ENCODE measurements around the gene BCL7A. TPM values are rescaled to one million over a fixed set of nuclear protein-coding genes. Genes with fewer than 3 reads are reported as not detected.

BCL7A gene
- polyA plus RNA-seq, 3 donors, result 0.34 to 0.79 (median 0.56) TPM

DNA sequence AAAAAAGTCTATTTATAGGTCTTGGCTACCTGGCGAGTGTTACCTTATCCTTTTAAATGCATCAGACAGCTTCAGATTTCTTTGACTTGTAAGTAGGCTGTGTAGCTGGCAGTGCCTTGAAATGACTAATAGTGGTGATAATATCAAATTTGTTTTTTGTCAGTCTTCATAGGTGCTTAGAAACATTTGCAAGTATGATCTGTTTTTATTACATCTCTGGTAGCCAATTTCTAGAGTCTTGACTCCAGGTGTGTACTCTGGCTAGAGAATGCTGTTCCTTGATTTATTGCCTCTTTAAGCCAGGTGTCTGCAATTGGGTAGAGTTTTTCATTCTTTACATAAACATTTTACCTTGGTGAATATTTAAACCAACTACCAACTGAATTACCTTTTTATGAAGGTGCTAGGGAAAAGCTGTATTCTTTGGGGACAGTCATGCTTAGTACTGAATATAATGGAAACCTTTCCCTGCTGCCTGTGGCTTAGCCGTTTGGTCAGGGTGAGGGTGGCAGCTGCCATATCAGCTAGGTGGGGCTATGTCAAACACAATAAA lies 89.5 kb downstream of the BCL7A start:
- TF ChIP-seq, protein P1, sequence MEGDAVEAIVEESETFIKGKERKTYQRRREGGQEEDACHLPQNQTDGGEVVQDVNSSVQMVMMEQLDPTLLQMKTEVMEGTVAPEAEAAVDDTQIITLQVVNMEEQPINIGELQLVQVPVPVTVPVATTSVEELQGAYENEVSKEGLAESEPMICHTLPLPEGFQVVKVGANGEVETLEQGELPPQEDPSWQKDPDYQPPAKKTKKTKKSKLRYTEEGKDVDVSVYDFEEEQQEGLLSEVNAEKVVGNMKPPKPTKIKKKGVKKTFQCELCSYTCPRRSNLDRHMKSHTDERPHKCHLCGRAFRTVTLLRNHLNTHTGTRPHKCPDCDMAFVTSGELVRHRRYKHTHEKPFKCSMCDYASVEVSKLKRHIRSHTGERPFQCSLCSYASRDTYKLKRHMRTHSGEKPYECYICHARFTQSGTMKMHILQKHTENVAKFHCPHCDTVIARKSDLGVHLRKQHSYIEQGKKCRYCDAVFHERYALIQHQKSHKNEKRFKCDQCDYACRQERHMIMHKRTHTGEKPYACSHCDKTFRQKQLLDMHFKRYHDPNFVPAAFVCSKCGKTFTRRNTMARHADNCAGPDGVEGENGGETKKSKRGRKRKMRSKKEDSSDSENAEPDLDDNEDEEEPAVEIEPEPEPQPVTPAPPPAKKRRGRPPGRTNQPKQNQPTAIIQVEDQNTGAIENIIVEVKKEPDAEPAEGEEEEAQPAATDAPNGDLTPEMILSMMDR (IDR thresholded peaks at IDR 0.05), result no peak
- Histone ChIP-seq H3K4me1 (ENCODE audit: control insufficient read depth in 1 of 2, insufficient read depth in 2 of 2, low read length in 2 of 2) (peaks cover 16% of the 10 kb centered on the region in 2 donors), H3K4me2 (replicated peaks; ENCODE audit: extremely low read depth, low read length, poor library complexity, severe bottlenecking) (no peak overlapping the region), H3K36me3 (replicated peaks in 1 of 2; ENCODE audit: control insufficient read depth in 1 of 2, insufficient read depth in 2 of 2, low read length in 2 of 2) (peaks cover 7 to 10% of the 10 kb centered on the region in 2 donors), H3K79me2 (ENCODE audit: insufficient read depth, low read length) (peaks cover 97% of the 10 kb centered on the region), H3K4me3 (replicated peaks in 1 of 3; ENCODE audit: low read depth in 2 of 3, low read length in 3 of 3) (no peak overlapping the region), H3K27me3 (ENCODE audit: control insufficient read depth in 2 of 2, insufficient read depth in 2 of 2, low read length in 2 of 2) (no peaks in the 10 kb centered on the region), H4K20me1 (ENCODE audit: insufficient read depth, low read length) (peaks cover 99% of the 10 kb centered on the region), H2AFZ (ENCODE audit: insufficient read depth, low read depth, low read length, poor library complexity, severe bottlenecking) (no peak overlapping the region), H3K27ac (ENCODE audit: low read depth in 1 of 2, low read length in 2 of 2) (peak overlapping the region in 1 of 2 donors; percentile 36), H3K9ac (ENCODE audit: insufficient read depth, low read length, poor library complexity, severe bottlenecking) (no peak overlapping the region), H3K9me3 (replicated peaks in 1 of 2; ENCODE audit: control insufficient read depth in 1 of 2, insufficient read depth in 1 of 2, low read length in 2 of 2) (no peaks in the 10 kb centered on the region)
- H3K27me3 Mint-ChIP-seq (ENCODE audit: low read depth in 3 of 3), result no peaks in the 10 kb centered on the region
- peaks cover 34% of the 10 kb centered on the region for H3K4me1 Mint-ChIP-seq
- WGBS (ENCODE audit: insufficient coverage), result 40% methylated on average over 1 of the region's 2 CpGs
- H3K27ac Mint-ChIP-seq, result peak overlapping the region in 2 of 7 donors; percentile 56 to 60
- intact Hi-C loops (cut with micrococcal nuclease), result no loop called here
- DNase-seq, result no peak
- H3K4me3 Mint-ChIP-seq, result no peak overlapping the region
- peaks cover 11 to 42% of the 10 kb centered on the region in 2 donors for H3K36me3 Mint-ChIP-seq
- H3K9me3 Mint-ChIP-seq, result peaks cover 0 to under 1% (median 0%) of the 10 kb centered on the region in 7 donors

Other genes with a start within 250 kb of the BCL7A start
- gene RHOF, start 228.2 kb upstream of the BCL7A start, polyA plus RNA-seq, result 10 to 100 TPM in 2 of 3 donors, 1 to 10 TPM in 1; 7.1 to 25.9 (median 13.6) TPM
- 1 to 10 TPM in 1 of 3 donors, under 1 TPM in 2; 0.28 to 9.0 (median 0.60) TPM for gene SETD1B, start 217.9 kb upstream of the BCL7A start, polyA plus RNA-seq
- gene HPD, start 163.0 kb upstream of the BCL7A start, polyA plus RNA-seq, result under 1 TPM in 2 of 3 donors, not detected in 1; 0.19 to 0.75 TPM
- 100 to 1,000 TPM in 1 of 3 donors, 10 to 100 TPM in 2; 89.6 to 135 (median 93.3) TPM for gene PSMD9, start 133.1 kb upstream of the BCL7A start, polyA plus RNA-seq
- gene CFAP251, start 103.3 kb upstream of the BCL7A start, polyA plus RNA-seq, result under 1 TPM in 2 of 3 donors, not detected in 1; 0.08 to 0.17 TPM
- gene MLXIP, start 56.9 kb downstream of the BCL7A start, polyA plus RNA-seq, result 10 to 100 TPM in 1 of 3 donors, 1 to 10 TPM in 2; 4.5 to 44.8 (median 4.6) TPM
- gene IL31, start 152.3 kb downstream of the BCL7A start, polyA plus RNA-seq, result not detected
- gene LRRC43, start 161.2 kb downstream of the BCL7A start, polyA plus RNA-seq, result under 1 TPM in 1 of 3 donors, not detected in 2; 0.19 TPM
- not detected for gene B3GNT4, start 181.8 kb downstream of the BCL7A start, polyA plus RNA-seq
- gene DIABLO, start 204.2 kb downstream of the BCL7A start, polyA plus RNA-seq, result 10 to 100 TPM; 33.5 to 55.9 (median 51.3) TPM
- gene VPS33A, start 244.6 kb downstream of the BCL7A start, polyA plus RNA-seq, result 10 to 100 TPM; 15.3 to 33.1 (median 32.9) TPM

Data from CD14-positive monocyte (primary cell).